Measurements from ENCODE around the gene MRPL42. TPM values are rescaled to one million over a fixed set of nuclear protein-coding genes. Genes with fewer than 3 reads are reported as not detected.

Gene MRPL42
- total and polyA plus RNA-seq, 12 donors: 21.9 to 131 (median 81.9) TPM

DNA sequence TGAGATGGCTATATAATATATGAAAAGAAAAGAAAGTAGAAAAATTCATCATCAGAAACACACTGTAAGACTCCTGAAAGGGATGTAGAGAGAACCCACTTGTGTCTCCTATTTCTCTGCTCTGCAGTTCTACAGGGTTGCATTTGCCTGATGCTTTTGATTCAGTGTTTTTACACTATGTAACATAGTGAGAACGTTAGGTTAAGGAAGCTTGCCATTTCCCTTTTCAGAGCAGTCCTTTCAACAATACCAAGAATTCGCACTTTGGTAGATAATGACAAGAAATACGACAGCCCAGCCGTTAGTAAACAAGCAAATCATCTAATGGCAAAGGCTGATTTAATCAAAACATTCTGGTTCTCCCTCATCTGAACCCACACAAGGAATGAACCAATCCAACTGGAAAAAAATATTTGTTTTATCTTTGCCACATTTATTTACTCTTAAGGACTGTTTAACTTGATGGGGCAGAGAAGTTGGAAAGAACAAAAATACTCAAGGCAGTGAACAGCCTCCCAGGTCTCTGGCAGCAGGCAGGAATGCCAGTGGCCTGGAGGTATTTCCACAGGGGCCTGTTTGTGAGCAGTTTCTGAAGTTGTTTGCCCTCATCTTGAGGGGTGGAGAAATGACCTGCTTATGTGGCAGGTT lies 74.4 kb downstream of the MRPL42 start:
- H3K9me3 ChIP-seq (replicated peaks in 1 of 3): no peaks in the 10 kb centered on the region
- no peak overlapping the region for H3K4me3 ChIP-seq
- intact Hi-C loops (cut with DNase I): no loop called here
- TF ChIP-seq, protein P1, sequence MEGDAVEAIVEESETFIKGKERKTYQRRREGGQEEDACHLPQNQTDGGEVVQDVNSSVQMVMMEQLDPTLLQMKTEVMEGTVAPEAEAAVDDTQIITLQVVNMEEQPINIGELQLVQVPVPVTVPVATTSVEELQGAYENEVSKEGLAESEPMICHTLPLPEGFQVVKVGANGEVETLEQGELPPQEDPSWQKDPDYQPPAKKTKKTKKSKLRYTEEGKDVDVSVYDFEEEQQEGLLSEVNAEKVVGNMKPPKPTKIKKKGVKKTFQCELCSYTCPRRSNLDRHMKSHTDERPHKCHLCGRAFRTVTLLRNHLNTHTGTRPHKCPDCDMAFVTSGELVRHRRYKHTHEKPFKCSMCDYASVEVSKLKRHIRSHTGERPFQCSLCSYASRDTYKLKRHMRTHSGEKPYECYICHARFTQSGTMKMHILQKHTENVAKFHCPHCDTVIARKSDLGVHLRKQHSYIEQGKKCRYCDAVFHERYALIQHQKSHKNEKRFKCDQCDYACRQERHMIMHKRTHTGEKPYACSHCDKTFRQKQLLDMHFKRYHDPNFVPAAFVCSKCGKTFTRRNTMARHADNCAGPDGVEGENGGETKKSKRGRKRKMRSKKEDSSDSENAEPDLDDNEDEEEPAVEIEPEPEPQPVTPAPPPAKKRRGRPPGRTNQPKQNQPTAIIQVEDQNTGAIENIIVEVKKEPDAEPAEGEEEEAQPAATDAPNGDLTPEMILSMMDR (IDR thresholded peaks at IDR 0.05): no peak
- no peak for TF ChIP-seq POLR2A (IDR thresholded peaks at IDR 0.05)
- no peaks in the 10 kb centered on the region for H3K36me3 ChIP-seq (replicated peaks in 1 of 2)
- WGBS, 4 donors: 60 to 71% (median 63%) methylated on average over 4 of the region's 4 CpGs
- no peak overlapping the region for H3K27ac ChIP-seq
- H3K4me1 ChIP-seq (replicated peaks in 1 of 2): no peaks in the 10 kb centered on the region
- no peaks in the 10 kb centered on the region for H3K27me3 ChIP-seq
- DNase-seq: no peak

DNA sequence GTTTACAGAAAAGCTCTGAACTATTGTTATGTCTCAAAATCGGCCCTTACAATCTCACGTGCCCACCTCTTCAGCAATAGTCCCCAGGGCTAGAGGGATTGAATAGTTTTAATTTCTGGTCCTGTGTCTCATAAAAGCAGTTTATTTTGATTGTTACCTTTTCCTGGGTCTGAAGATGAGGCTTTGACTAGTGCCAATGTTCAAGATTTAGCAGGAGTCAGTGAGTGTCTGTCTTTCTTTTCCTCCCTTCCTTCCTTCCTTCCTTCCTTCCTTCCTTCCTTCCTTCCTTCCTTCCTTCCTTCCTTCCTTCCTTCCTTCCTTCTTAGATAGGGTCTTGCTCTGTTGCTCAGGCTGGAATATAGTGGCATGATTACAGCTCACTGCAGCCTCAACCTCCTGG lies 80.5 kb downstream of the MRPL42 start:
- H3K36me3 ChIP-seq (replicated peaks in 1 of 2): no peaks in the 10 kb centered on the region
- no peak overlapping the region for H3K4me3 ChIP-seq
- H3K27ac ChIP-seq: no peak overlapping the region
- no peaks in the 10 kb centered on the region for H3K27me3 ChIP-seq
- TF ChIP-seq, protein P1 (IDR thresholded peaks at IDR 0.05): no peak
- TF ChIP-seq POLR2A (IDR thresholded peaks at IDR 0.05): no peak
- 89 to 93% (median 89%) methylated on average over 2 of the region's 2 CpGs for WGBS, 4 donors
- no peaks in the 10 kb centered on the region for H3K9me3 ChIP-seq (replicated peaks in 1 of 3)
- intact Hi-C loops (cut with DNase I): no loop called here
- no peak for DNase-seq
- H3K4me1 ChIP-seq (replicated peaks in 1 of 2): no peaks in the 10 kb centered on the region

- no peaks in the 10 kb centered on the region for H3K9me3 ChIP-seq (replicated peaks in 1 of 3)
- no peaks in the 10 kb centered on the region for H3K36me3 ChIP-seq (replicated peaks in 1 of 2)
- H3K27me3 ChIP-seq: no peaks in the 10 kb centered on the region
- intact Hi-C loops (cut with DNase I): no loop called here
- no peak for DNase-seq
- H3K4me3 ChIP-seq: no peak overlapping the region
- H3K4me1 ChIP-seq (replicated peaks in 1 of 2): no peaks in the 10 kb centered on the region
- TF ChIP-seq, protein P1 (IDR thresholded peaks at IDR 0.05): no peak
- no peak for TF ChIP-seq POLR2A (IDR thresholded peaks at IDR 0.05)
- 91 to 95% (median 92%) methylated on average over 6 of the region's 6 CpGs for WGBS, 4 donors
- H3K27ac ChIP-seq: no peak overlapping the region
These were observed 81.9 kb downstream of the MRPL42 start for GRCh38 chr12:93549174-93549573.

DNA sequence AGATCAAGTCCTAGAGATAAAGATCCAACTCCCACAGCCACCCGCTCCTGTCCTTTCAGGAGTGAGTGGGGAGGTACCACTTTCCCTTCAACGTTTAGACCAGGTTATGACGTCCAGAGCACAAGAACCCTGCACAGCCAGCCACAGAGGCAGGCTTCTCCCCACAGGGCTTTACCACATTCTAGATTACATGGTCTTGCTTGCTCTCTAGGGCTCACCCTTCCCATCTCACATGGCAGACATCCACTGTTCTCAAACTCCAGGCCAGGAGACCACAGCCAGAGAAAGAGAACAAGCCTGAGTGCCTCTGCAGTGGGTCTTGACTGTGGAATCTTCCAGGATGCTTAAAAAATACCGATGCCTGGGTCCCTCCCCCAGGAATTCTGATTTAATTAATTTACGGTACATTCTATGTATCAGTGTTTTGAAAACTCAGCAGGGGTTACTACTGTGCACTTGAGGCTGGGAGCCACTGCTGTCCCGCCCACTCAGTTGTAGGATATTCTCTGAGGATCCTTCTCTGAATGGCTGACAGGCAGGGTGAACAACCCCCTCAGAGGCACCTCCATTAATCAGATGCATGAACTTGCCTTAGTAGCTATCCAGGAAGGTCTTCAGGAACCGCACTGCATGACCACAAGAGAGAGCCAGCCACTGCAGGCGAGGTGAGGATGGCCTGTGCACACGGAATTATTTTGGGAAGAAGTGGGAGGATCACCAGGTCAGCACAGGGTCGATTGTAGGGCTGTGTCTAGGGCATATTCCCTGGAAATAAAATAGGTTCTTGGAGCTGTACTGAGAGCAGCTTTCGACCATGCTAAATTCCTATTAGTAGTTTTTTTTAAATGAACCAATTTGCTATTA lies 83.7 kb downstream of the MRPL42 start:
- H3K4me1 ChIP-seq (replicated peaks in 1 of 2): no peaks in the 10 kb centered on the region
- H3K9me3 ChIP-seq (replicated peaks in 1 of 3): no peaks in the 10 kb centered on the region
- intact Hi-C loops (cut with DNase I): no loop called here
- H3K36me3 ChIP-seq (replicated peaks in 1 of 2): no peaks in the 10 kb centered on the region
- no peak overlapping the region for H3K27ac ChIP-seq
- H3K27me3 ChIP-seq: no peaks in the 10 kb centered on the region
- WGBS, 4 donors: 79 to 87% (median 83%) methylated on average over 11 of the region's 11 CpGs
- H3K4me3 ChIP-seq: no peak overlapping the region
- DNase-seq: no peak
- no peak for TF ChIP-seq POLR2A (IDR thresholded peaks at IDR 0.05)
- TF ChIP-seq, protein P1 (IDR thresholded peaks at IDR 0.05): no peak
